Bronchial epithelial cell (primary cell): ENCODE measurements around the gene ALDH1A1. TPM values are rescaled to one million over a fixed set of nuclear protein-coding genes. Genes with fewer than 3 reads are reported as not detected.
A peak's percentile ranks its signal among the peaks of the same experiment; 100 is the strongest.

Experiments
- DNase-seq: peaks from one replicate; pipeline ENCODE4 v3.0.0-alpha.2; 2010; ENCODE audit warnings: low read depth
- FAIRE-seq: peaks from 2 replicates; lab custom pipeline; 2011; peaks lifted over from hg19 to GRCh38; lab: Jason Lieb, UNC
- H3K27me3 ChIP-seq: 2 replicates; pipeline ENCODE4 v1.5.1; 2011; ENCODE audit warnings: low read length; ENCODE audit not compliant: control insufficient read depth, insufficient read depth
- H3K36me3 ChIP-seq: 2 replicates; pipeline ENCODE4 v1.5.1; 2011; ENCODE audit warnings: low read length; ENCODE audit not compliant: control insufficient read depth, insufficient read depth
- H3K4me3 ChIP-seq: 2 replicates; pipeline ENCODE4 v1.5.1; 2011; ENCODE audit warnings: mild to moderate bottlenecking, low read depth, low read length, control low read depth
- total RNA-seq: library from RNA; depleted of rRNA; stranded (reverse); fragments of >200 nt; gene quantifications from 2 replicates; pipeline ENCODE4 v1.2.1, GENCODE V29; 2014
- TF ChIP-seq, protein P1 (sequence below): IDR thresholded peaks from 2 replicates; pipeline ENCODE4 v1.5.1; 2011; ENCODE audit warnings: mild to moderate bottlenecking, moderate library complexity, low read length, control low read depth, inconsistent platforms; ENCODE audit not compliant: insufficient read depth, severe bottlenecking

ALDH1A1 gene
- 5.0 and 20.1 TPM in 2 replicates for total RNA-seq

GRCh38 chr9:72952914-72953313 lies at the start of gene ALDH1A1:
TSS of gene ALDH1A1 (minus strand) at chr9:72953053. CDS start at chr9:72953000, 53 bp downstream.
- FAIRE-seq: no peak

GRCh38 chr9:73001860-73002259 lies 49.0 kb upstream of the ALDH1A1 start:
- FAIRE-seq: no peak

More at GRCh38 chr9:72952914-72953313, at the start of gene ALDH1A1:
- Histone ChIP-seq H3K27me3 (no peaks in the 10 kb centered on the region), H3K4me3 (no peak within 1 kb of the TSS), H3K36me3 (no peaks in the 10 kb centered on the region)
- TF ChIP-seq, protein P1, sequence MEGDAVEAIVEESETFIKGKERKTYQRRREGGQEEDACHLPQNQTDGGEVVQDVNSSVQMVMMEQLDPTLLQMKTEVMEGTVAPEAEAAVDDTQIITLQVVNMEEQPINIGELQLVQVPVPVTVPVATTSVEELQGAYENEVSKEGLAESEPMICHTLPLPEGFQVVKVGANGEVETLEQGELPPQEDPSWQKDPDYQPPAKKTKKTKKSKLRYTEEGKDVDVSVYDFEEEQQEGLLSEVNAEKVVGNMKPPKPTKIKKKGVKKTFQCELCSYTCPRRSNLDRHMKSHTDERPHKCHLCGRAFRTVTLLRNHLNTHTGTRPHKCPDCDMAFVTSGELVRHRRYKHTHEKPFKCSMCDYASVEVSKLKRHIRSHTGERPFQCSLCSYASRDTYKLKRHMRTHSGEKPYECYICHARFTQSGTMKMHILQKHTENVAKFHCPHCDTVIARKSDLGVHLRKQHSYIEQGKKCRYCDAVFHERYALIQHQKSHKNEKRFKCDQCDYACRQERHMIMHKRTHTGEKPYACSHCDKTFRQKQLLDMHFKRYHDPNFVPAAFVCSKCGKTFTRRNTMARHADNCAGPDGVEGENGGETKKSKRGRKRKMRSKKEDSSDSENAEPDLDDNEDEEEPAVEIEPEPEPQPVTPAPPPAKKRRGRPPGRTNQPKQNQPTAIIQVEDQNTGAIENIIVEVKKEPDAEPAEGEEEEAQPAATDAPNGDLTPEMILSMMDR: no peak
- peak; percentile 80 for DNase-seq

DNA sequence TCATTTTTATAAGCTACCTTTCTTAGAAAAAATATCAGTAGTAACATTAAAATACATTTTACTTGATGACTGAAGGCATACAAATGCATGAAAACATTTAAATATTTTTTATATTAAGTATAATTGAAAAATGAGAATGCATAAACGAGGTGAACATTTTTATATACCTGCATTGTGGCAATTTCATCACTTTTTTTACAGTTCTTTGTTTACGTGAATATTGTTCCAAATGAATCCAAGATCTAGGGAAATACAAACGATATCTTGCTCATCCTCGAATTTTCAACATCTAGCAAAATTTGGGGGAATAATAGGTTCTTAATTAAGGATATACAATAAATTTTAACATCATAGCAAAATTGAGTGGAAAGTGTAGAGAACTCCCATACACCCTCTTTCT lies 45.5 kb upstream of the ALDH1A1 start:
- TF ChIP-seq, protein P1: no peak
- Histone ChIP-seq H3K4me3 (no peak overlapping the region), H3K36me3 (no peaks in the 10 kb centered on the region), H3K27me3 (no peaks in the 10 kb centered on the region)
- no peak for DNase-seq
- FAIRE-seq: no peak

More at GRCh38 chr9:73001860-73002259, 49.0 kb upstream of the ALDH1A1 start:
- TF ChIP-seq, protein P1: no peak
- Histone ChIP-seq H3K27me3 (no peaks in the 10 kb centered on the region), H3K36me3 (no peaks in the 10 kb centered on the region), H3K4me3 (no peak overlapping the region)
- DNase-seq: no peak

DNA sequence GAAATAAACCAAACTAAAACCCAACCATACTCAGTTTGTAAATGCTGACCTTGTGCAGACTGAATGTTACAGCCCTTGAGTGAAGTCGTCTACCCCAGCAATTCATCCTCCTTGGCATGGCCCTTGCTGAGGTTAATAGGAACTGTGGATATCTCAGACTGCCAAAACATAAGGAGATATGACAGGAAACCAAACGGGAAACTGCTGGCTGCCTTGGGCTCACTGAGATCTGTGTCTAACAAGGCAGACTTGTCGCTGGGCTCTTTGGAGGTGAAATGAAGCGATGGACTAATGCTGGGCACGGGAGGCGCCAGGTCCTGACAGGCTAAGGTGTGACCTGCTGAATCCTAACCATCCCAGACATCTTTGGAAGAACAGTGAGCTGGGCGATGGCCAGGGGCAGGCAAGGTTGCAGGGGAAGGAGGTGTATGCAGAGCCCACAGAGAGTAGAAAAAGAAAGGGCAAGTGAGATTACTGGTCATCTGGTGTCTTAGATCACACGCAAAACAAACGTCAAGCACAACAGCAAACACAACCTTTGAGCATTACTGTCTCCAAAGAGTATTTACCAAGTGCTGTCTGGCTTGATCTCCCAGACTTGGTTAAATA lies 44.6 kb upstream of the ALDH1A1 start:
- H3K36me3 ChIP-seq: no peaks in the 10 kb centered on the region
- FAIRE-seq: peak; percentile 28
- TF ChIP-seq, protein P1: no peak
- no peak overlapping the region for H3K4me3 ChIP-seq
- DNase-seq: no peak
- no peaks in the 10 kb centered on the region for H3K27me3 ChIP-seq

GRCh38 chr9:72996684-72997314 lies 43.9 kb upstream of the ALDH1A1 start:
- Histone ChIP-seq H3K4me3 (no peak overlapping the region), H3K36me3 (no peaks in the 10 kb centered on the region), H3K27me3 (no peaks in the 10 kb centered on the region)
- no peak for DNase-seq
- TF ChIP-seq, protein P1: no peak
- FAIRE-seq: no peak
